Tibial artery (tissue), 4 donors: Measurements from ENCODE around the gene ZNF407.

ENCODE experiments used
- DNase-seq, 2 donors: peaks; one replicate each; pipeline ENCODE4 v3.0.0-alpha.2; 2019
- H3K27ac ChIP-seq, 2 donors: fragments of 200-600 bp; sonication (generic) in 1 of 2; 1 replicate in 1 of 2; 2 replicates in 1 of 2; pipeline ENCODE4 v1.5.1; 2018 to 2019; ENCODE audit warnings: mild to moderate bottlenecking in 1 of 2
- H3K27me3 ChIP-seq, 2 donors: fragments of 200-600 bp; sonication (generic) in 1 of 2; one replicate each; pipeline versions ENCODE4 v1.5.1 to v1.6.0; 2016 to 2019
- H3K36me3 ChIP-seq, 3 donors: fragments of 200-600 bp; sonication (generic) in 2 of 3; one replicate each; pipeline ENCODE4 v1.5.1; 2016 to 2019; ENCODE audit warnings: mild to moderate bottlenecking in 2 of 3
- H3K4me1 ChIP-seq, 4 donors: fragments of 200-600 bp; sonication (generic) in 2 of 4; 1 replicate in 3 of 4; 2 replicates in 1 of 4; pipeline ENCODE4 v1.5.1; 2016 to 2019
- H3K4me3 ChIP-seq, 2 donors: fragments of 200-600 bp; sonication (generic) in 1 of 2; 1 replicate in 1 of 2; 2 replicates in 1 of 2; pipeline ENCODE4 v1.5.1; 2018 to 2019; ENCODE audit warnings: mild to moderate bottlenecking in 2 of 2
- H3K9me3 ChIP-seq, 3 donors: fragments of 200-600 bp; sonication (generic) in 1 of 3; one replicate each; pipeline ENCODE4 v1.5.1; 2016 to 2019
- CTCF ChIP-seq, 2 experiments: fragments of 200-600 bp in 1 of 2; fragments of 450-650 bp in 1 of 2; IDR thresholded peaks; one replicate each; pipeline ENCODE4 v1.5.1; 2017 to 2019; ENCODE audit warnings: antibody characterized with exemption in 2 of 2, mild to moderate bottlenecking in 1 of 2, moderate library complexity in 1 of 2
- intact Hi-C: fragments of 100-400 bp; cut with DNase I; formaldehyde crosslinking; loops from one replicate; pipeline ENCODE4 v1.15.0; 2023; ENCODE audit warnings: low total_unique reads

Gene ZNF407

GRCh38 chr18:75064513-75064905 is 466.8 kb downstream of the ZNF407 start:
- H3K4me1 ChIP-seq, result no peaks in the 10 kb centered on the region
- TF ChIP-seq CTCF (IDR thresholded peaks at IDR 0.05), result no peak
- intact Hi-C loops, result no loop called here
- DNase-seq, result no peak
- H3K4me3 ChIP-seq, result no peak overlapping the region
- no peak overlapping the region for H3K27ac ChIP-seq
- peaks cover 20 to 31% (median 30%) of the 10 kb centered on the region in 3 donors for H3K36me3 ChIP-seq
- H3K27me3 ChIP-seq, result no peaks in the 10 kb centered on the region
- peaks cover 0 to 18% (median 17%) of the 10 kb centered on the region in 3 donors for H3K9me3 ChIP-seq

- Histone ChIP-seq H3K9me3 (peaks cover 0 to 22% (median 21%) of the 10 kb centered on the region in 3 donors), H3K4me3 (no peak overlapping the region), H3K27me3 (no peaks in the 10 kb centered on the region), H3K36me3 (peaks cover 20 to 31% (median 30%) of the 10 kb centered on the region in 3 donors), H3K27ac (no peak overlapping the region), H3K4me1 (no peaks in the 10 kb centered on the region)
- intact Hi-C loops, result no loop called here
- no peak for DNase-seq
- no peak for TF ChIP-seq CTCF (IDR thresholded peaks at IDR 0.05)
These were observed 467.8 kb downstream of the ZNF407 start for GRCh38 chr18:75065251-75066000.

- no peak for DNase-seq
- H3K4me3 ChIP-seq, result no peak overlapping the region
- TF ChIP-seq CTCF (IDR thresholded peaks at IDR 0.05), result no peak
- no peaks in the 10 kb centered on the region for H3K27me3 ChIP-seq
- intact Hi-C loops, result no loop called here
- H3K27ac ChIP-seq, result no peak overlapping the region
- peaks cover 0 to 30% (median 23%) of the 10 kb centered on the region in 3 donors for H3K9me3 ChIP-seq
- H3K4me1 ChIP-seq, result no peaks in the 10 kb centered on the region
- peaks cover 20 to 31% (median 30%) of the 10 kb centered on the region in 3 donors for H3K36me3 ChIP-seq
These were observed 468.6 kb downstream of the ZNF407 start for GRCh38 chr18:75066021-75066880.

- H3K27ac ChIP-seq, result no peak overlapping the region
- intact Hi-C loops, result no loop called here
- no peaks in the 10 kb centered on the region for H3K27me3 ChIP-seq
- H3K4me3 ChIP-seq, result no peak overlapping the region
- no peak for DNase-seq
- no peak for TF ChIP-seq CTCF (IDR thresholded peaks at IDR 0.05)
- no peaks in the 10 kb centered on the region for H3K4me1 ChIP-seq
- peaks cover 20 to 30% (median 29%) of the 10 kb centered on the region in 3 donors for H3K36me3 ChIP-seq
- peaks cover 0 to 36% (median 27%) of the 10 kb centered on the region in 3 donors for H3K9me3 ChIP-seq
These were observed 469.3 kb downstream of the ZNF407 start for GRCh38 chr18:75066936-75067335.

- intact Hi-C loops, result no loop called here
- Histone ChIP-seq H3K9me3 (peaks cover 0 to 48% (median 30%) of the 10 kb centered on the region in 3 donors), H3K4me3 (no peak overlapping the region), H3K27ac (no peak overlapping the region), H3K4me1 (no peaks in the 10 kb centered on the region), H3K27me3 (no peaks in the 10 kb centered on the region), H3K36me3 (peaks cover 17 to 25% (median 18%) of the 10 kb centered on the region in 3 donors)
- TF ChIP-seq CTCF (IDR thresholded peaks at IDR 0.05), result no peak
- no peak for DNase-seq
These were observed 470.5 kb downstream of the ZNF407 start for GRCh38 chr18:75067996-75068645.
